Testis (tissue), 3 donors: ENCODE data around the gene XXYLT1. TPM values are rescaled to one million over a fixed set of nuclear protein-coding genes. Genes with fewer than 3 reads are reported as not detected.

Experiments used
- DNase-seq: peaks from one replicate; pipeline ENCODE4 v3.0.0-alpha.2; 2019
- H3K27ac ChIP-seq, 2 donors: fragments of 200-600 bp; sonication (generic); one replicate each; pipeline ENCODE4 v1.5.1; 2019
- H3K27me3 ChIP-seq: fragments of 200-600 bp; sonication (generic); one replicate; pipeline ENCODE4 v1.5.1; 2019
- H3K36me3 ChIP-seq: fragments of 200-600 bp; sonication (generic); one replicate; pipeline ENCODE4 v1.5.1; 2017; ENCODE audit warnings: low read depth; ENCODE audit errors: missing control alignments
- H3K4me1 ChIP-seq: fragments of 200-600 bp; sonication (generic); one replicate; pipeline ENCODE4 v1.5.1; 2019
- H3K4me3 ChIP-seq, 2 donors: fragments of 200-600 bp; sonication (generic); one replicate each; pipeline ENCODE4 v1.5.1; 2017 to 2019
- H3K9me3 ChIP-seq: fragments of 200-600 bp; sonication (generic); one replicate; pipeline ENCODE4 v1.5.1; 2017
- CTCF ChIP-seq, 3 experiments: fragments of 450-650 bp in 2 of 3; fragments of 200-600 bp in 1 of 3; sonication (generic) in 1 of 3; IDR thresholded peaks; one replicate each; pipeline ENCODE4 v1.5.1; 2016 to 2019; ENCODE audit warnings: antibody characterized with exemption in 3 of 3, mild to moderate bottlenecking in 2 of 3, moderate library complexity in 1 of 3
- POLR2A ChIP-seq: fragments of 450-650 bp; IDR thresholded peaks from one replicate; pipeline ENCODE4 v1.6.1; 2017; ENCODE audit warnings: antibody characterized with exemption, mild to moderate bottlenecking, moderate library complexity
- WGBS, 2 donors: methylation state at CpG; one replicate each; pipeline ENCODE4 v1.1.5; 2018; 5-methylcytosine and 5-hydroxymethylcytosine counted together
- intact Hi-C: fragments of 100-400 bp; cut with DNase I; formaldehyde crosslinking; loops from one replicate; pipeline ENCODE4 v1.15.1; 2023; ENCODE audit warnings: low total_unique reads
- polyA plus RNA-seq: library from polyadenylated mRNA; stranded (reverse); fragments of 350-450 nt; fragmentation: Illumina TruSeq; extraction: RNeasy Lipid Tissue Mini Kit (QIAGEN cat#74804); gene quantifications from one replicate; pipeline ENCODE4 v1.2.3, GENCODE V29; 2014; ENCODE audit warnings: low read depth, low replicate concordance; ENCODE audit not compliant: insufficient read depth
- total RNA-seq, 2 donors: library from RNA; depleted of rRNA; stranded (reverse); fragments of >200 nt; gene quantifications; one replicate each; pipeline ENCODE4 v1.2.3, GENCODE V29; 2016

The XXYLT1 gene
- total and polyA plus RNA-seq, 3 donors from 2014 or later, result 7.2 to 12.5 (median 11.1) TPM

GRCh38 chr3:195286115-195286872 lies 15.3 kb upstream of the XXYLT1 start:
- Histone ChIP-seq H3K9me3 (no peaks in the 10 kb centered on the region), H3K4me3 (no peak overlapping the region), H3K27ac (no peak overlapping the region), H3K36me3 (no peaks in the 10 kb centered on the region), H3K4me1 (no peaks in the 10 kb centered on the region), H3K27me3 (no peaks in the 10 kb centered on the region)
- no peak for DNase-seq
- WGBS, 2 donors, result 62 to 74% methylated on average over 4 of the region's 4 CpGs
- TF ChIP-seq POLR2A (no peak), CTCF (IDR thresholded peaks at IDR 0.05) (no peak)
- intact Hi-C loops, result no loop called here

GRCh38 chr3:195285372-195285771 lies 14.4 kb upstream of the XXYLT1 start:
- intact Hi-C loops, result no loop called here
- no peak for DNase-seq
- 85 to 90% methylated on average over 3 of the region's 3 CpGs for WGBS, 2 donors
- Histone ChIP-seq H3K36me3 (no peaks in the 10 kb centered on the region), H3K4me1 (no peaks in the 10 kb centered on the region), H3K27me3 (no peaks in the 10 kb centered on the region), H3K4me3 (no peak overlapping the region), H3K9me3 (no peaks in the 10 kb centered on the region), H3K27ac (no peak overlapping the region)
- TF ChIP-seq CTCF (IDR thresholded peaks at IDR 0.05) (no peak), POLR2A (no peak)

GRCh38 chr3:195284842-195285241 lies 13.9 kb upstream of the XXYLT1 start:
- TF ChIP-seq CTCF (IDR thresholded peaks at IDR 0.05) (no peak), POLR2A (no peak)
- 79 to 95% methylated on average over 3 of the region's 3 CpGs for WGBS, 2 donors
- H3K9me3 ChIP-seq, result no peaks in the 10 kb centered on the region
- H3K27ac ChIP-seq, result no peak overlapping the region
- no peaks in the 10 kb centered on the region for H3K4me1 ChIP-seq
- H3K27me3 ChIP-seq, result no peaks in the 10 kb centered on the region
- no peak for DNase-seq
- H3K4me3 ChIP-seq, result no peak overlapping the region
- intact Hi-C loops, result no loop called here
- H3K36me3 ChIP-seq, result no peaks in the 10 kb centered on the region

- no peak overlapping the region for H3K4me3 ChIP-seq
- intact Hi-C loops, result no loop called here
- 80 to 90% methylated on average over 7 to 8 of the region's 8 CpGs for WGBS, 2 donors
- H3K36me3 ChIP-seq, result no peaks in the 10 kb centered on the region
- TF ChIP-seq CTCF (IDR thresholded peaks at IDR 0.05) (no peak), POLR2A (no peak)
- no peaks in the 10 kb centered on the region for H3K9me3 ChIP-seq
- H3K27me3 ChIP-seq, result no peaks in the 10 kb centered on the region
- no peaks in the 10 kb centered on the region for H3K4me1 ChIP-seq
- no peak overlapping the region for H3K27ac ChIP-seq
- no peak for DNase-seq
Observed at GRCh38 chr3:195282961-195283360, 12.0 kb upstream of the XXYLT1 start.
